GM12878 (cell line): ENCODE data around the gene IFI27L1. TPM values are rescaled to one million over a fixed set of nuclear protein-coding genes. Genes with fewer than 3 reads are reported as not detected.

Experiments
- ATAC-seq: fragments of 200-7000 bp; cut with Tn5 transposase; 3 replicates; pipeline ENCODE4 v1.9.1; 2020; ENCODE audit warnings: mild to moderate bottlenecking, moderate library complexity
- BruUV-seq: library from RNA; stranded (reverse); fragments of 400-500 nt; replicated peaks from 2 replicates; lab custom pipeline; 2021; lab: Mats Ljungman, UMichigan
- CTCF ChIA-PET: fragments of 300-600 bp; sonication (Branson Sonifier 250); formaldehyde crosslinking; extraction: SDS; loops from one replicate; lab custom pipeline; 2021; ENCODE audit warnings: inconsistent platforms; lab: Yijun Ruan, JAX
- POLR2A ChIA-PET: fragments of 350-600 bp; formaldehyde crosslinking; extraction: SDS; loops from one replicate; lab custom pipeline; 2021; ENCODE audit warnings: inconsistent platforms; lab: Charles Lee
- RAD21 ChIA-PET: fragments of 300-600 bp; sonication (Branson Sonifier 250); formaldehyde crosslinking; loops from one replicate; lab custom pipeline; 2023; ENCODE audit warnings: antibody characterized with exemption; ENCODE audit not compliant: unreplicated experiment; lab: Charles Lee
- SMC1A ChIA-PET: fragments of 300-600 bp; sonication (Branson Sonifier 250); formaldehyde crosslinking; loops from one replicate; lab custom pipeline; 2023; ENCODE audit not compliant: unreplicated experiment, uncharacterized antibody; lab: Charles Lee
- DNase-seq: peaks from one replicate; pipeline ENCODE4 v3.0.0-alpha.2; 2011; ENCODE audit warnings: low read depth, low spot score
- FAIRE-seq: peaks from 3 replicates; lab custom pipeline; 2011; peaks lifted over from hg19 to GRCh38; lab: Jason Lieb, UNC
- H2AFZ ChIP-seq: 2 replicates; pipeline ENCODE4 v1.6.0; 2011; ENCODE audit warnings: low read depth, low read length, control low read depth; ENCODE audit not compliant: control insufficient read depth
- H3K27ac ChIP-seq: 2 replicates; pipeline ENCODE4 v1.5.1; 2011; ENCODE audit warnings: control low read depth; ENCODE audit not compliant: control insufficient read depth, insufficient read depth
- H3K27me3 ChIP-seq, 2 experiments: replicated peaks in 1 of 2; 2 replicates each; pipeline versions ENCODE4 v1.6.0 to v1.6.1; 2011; ENCODE audit warnings: low read length in 1 of 2; ENCODE audit not compliant: control insufficient read depth in 2 of 2, insufficient read depth in 2 of 2
- H3K36me3 ChIP-seq, 2 experiments: 2 replicates each; pipeline ENCODE4 v1.5.1; 2011; ENCODE audit warnings: low read length in 1 of 2; ENCODE audit not compliant: control insufficient read depth in 2 of 2, insufficient read depth in 2 of 2
- H3K4me1 ChIP-seq: 2 replicates; pipeline ENCODE4 v1.6.1; 2011; ENCODE audit warnings: mild to moderate bottlenecking, low read length, moderate library complexity, mixed read lengths; ENCODE audit not compliant: control insufficient read depth, insufficient read depth
- H3K4me2 ChIP-seq: 2 replicates; pipeline ENCODE4 v1.6.0; 2011; ENCODE audit warnings: control low read depth; ENCODE audit not compliant: control insufficient read depth, insufficient read depth
- H3K4me3 ChIP-seq: fragments of 200-600 bp; sonication (generic); 2 replicates; pipeline ENCODE4 v1.5.1; 2016
- H3K79me2 ChIP-seq: 2 replicates; pipeline ENCODE4 v1.6.0; 2011; ENCODE audit warnings: low read length; ENCODE audit not compliant: control insufficient read depth, insufficient read depth
- H3K9ac ChIP-seq: 2 replicates; pipeline ENCODE4 v1.8.0; 2011; ENCODE audit warnings: low read length, control low read depth, mixed read lengths; ENCODE audit not compliant: control insufficient read depth, insufficient read depth
- H3K9me3 ChIP-seq: replicated peaks from 3 replicates; pipeline ENCODE4 v1.5.1; 2011; ENCODE audit warnings: mild to moderate bottlenecking, low read length; ENCODE audit not compliant: control insufficient read depth, insufficient read depth
- H4K20me1 ChIP-seq: 2 replicates; pipeline ENCODE4 v1.6.0; 2011; ENCODE audit not compliant: control insufficient read depth, insufficient read depth
- EZH2 ChIP-seq: IDR thresholded peaks from 2 replicates; pipeline ENCODE4 v1.6.1; 2012; ENCODE audit warnings: low read depth, mild to moderate bottlenecking, control low read depth, inconsistent platforms, low read length, borderline replicate concordance; ENCODE audit not compliant: control insufficient read depth
- NRF1 ChIP-seq: conservative IDR thresholded peaks from 2 replicates; pipeline ENCODE4 v1.6.1; 2011; ENCODE audit warnings: mild to moderate bottlenecking, low read depth, low read length, improper control_type of control experiment
- RELA ChIP-seq: fragments of 450-650 bp; IDR thresholded peaks from 2 replicates; pipeline ENCODE4 v1.8.0; 2014; ENCODE audit warnings: borderline replicate concordance; ENCODE audit not compliant: partially characterized antibody
- ZBED1 ChIP-seq: IDR thresholded peaks from 2 replicates; pipeline ENCODE4 v1.6.1; 2016; ENCODE audit warnings: borderline replicate concordance
- whole genome bisulfite sequencing: methylation state at CpG from one replicate; pipeline ENCODE4 v1.1.6; 2016; ENCODE audit warnings: low lambda C conversion rate; ENCODE audit not compliant: insufficient replicate concordance, insufficient coverage; ENCODE audit errors: missing lambda C conversion rate; 5-methylcytosine and 5-hydroxymethylcytosine counted together
- in situ Hi-C: fragments of 300-500 bp; cut with MboI; formaldehyde crosslinking; loops from 9 replicates; pipeline ENCODE4 v1.14.3; 2018; ENCODE audit warnings: mixed read lengths
- intact Hi-C: fragments of 100-400 bp; cut with micrococcal nuclease; formaldehyde crosslinking; loops from one replicate; pipeline ENCODE4 v1.14.2; 2022; ENCODE audit not compliant: unreplicated experiment
- polyA plus RNA-seq, 11 experiments: library from polyadenylated mRNA; depleted of rRNA in 4 of 11; unstranded in 6 of 11; stranded (reverse) in 5 of 11; fragments of >200 nt; fragmentation: Nextera tagmentation in 4 of 11; fragmentation: Illumina TruSeq in 1 of 11; extraction: Ambion mirVana in 4 of 11; extraction: Trizol in 1 of 11; gene quantifications; 1 replicate in 1 of 11; 2 replicates in 10 of 11; pipeline versions ENCODE4 v1.2.1 to v1.2.3, GENCODE V29; 2011 to 2016; ENCODE audit warnings: inconsistent platforms in 2 of 11, missing spikeins in 2 of 11, low read depth in 1 of 11
- total RNA-seq, 4 experiments: library from RNA; depleted of rRNA in 3 of 4; stranded (reverse); fragments of >200 nt in 3 of 4; fragmentation: Illumina TruSeq in 1 of 4; extraction: Trizol in 1 of 4; gene quantifications; 2 replicates each; pipeline versions ENCODE4 v1.2.1 to v1.2.3, GENCODE V29; 2013 to 2021

IFI27L1 gene
- total and polyA plus RNA-seq, 10 of the 15 experiments (the other 5 are each of a cell fraction or from before 2014, with no cell fraction given), result 17.4 to 38.8 (median 27.6) TPM

- in situ Hi-C loops, result loop anchor here (5.0 kb wide), 2 partner anchors 102 to 147 kb away; no protein-coding TSS in a partner anchor
- Histone ChIP-seq H4K20me1 (no peaks in the 10 kb centered on the region), H3K4me3 (no peak overlapping the region), H3K4me1 (no peaks in the 10 kb centered on the region), H3K79me2 (no peaks in the 10 kb centered on the region), H3K4me2 (no peak overlapping the region), H2AFZ (no peak overlapping the region), H3K36me3 (no peaks in the 10 kb centered on the region), H3K9me3 (no peaks in the 10 kb centered on the region), H3K9ac (no peak overlapping the region), H3K27ac (no peak overlapping the region), H3K27me3 (0 out of 4 replicates have a peak, but pooled peaks cover 0 to 5% of the 10 kb centered on the region in 2 experiments)
- ATAC-seq (no peak), FAIRE-seq (no peak), DNase-seq (no peak)
- RAD21 ChIA-PET, result interaction anchor here (0.7 to 5.1 kb wide), 3 partner anchors 95 to 381 kb away, joined by 4 to 82 read pairs (median 15); no protein-coding TSS in a partner anchor
- POLR2A ChIA-PET, result interaction anchor here (1.2 kb wide), 1 partner anchor 9 kb away, joined by 4 read pairs; the partner anchor contains the start of gene OTUB2
- TF ChIP-seq NRF1 (no peak), ZBED1 (no peak), RELA (no peak), EZH2 (no peak)
- no TSS peak for BruUV-seq
- 81% methylated on average over 3 of the region's 3 CpGs for WGBS
- CTCF ChIA-PET, result interaction anchor here (0.8 to 8.5 kb wide), 13 partner anchors 9 to 144 kb away, joined by 3 to 221 read pairs (median 8); partner anchors contain the start of genes DDX24, IFI27L1 and OTUB2
- SMC1A ChIA-PET, result interaction anchor here (0.9 to 4.8 kb wide), 11 partner anchors 14 to 146 kb away, joined by 3 to 73 read pairs (median 3); no protein-coding TSS in a partner anchor
- intact Hi-C loops, result no loop called here
These were observed 46.2 kb upstream of the IFI27L1 start for GRCh38 chr14:94034886-94035285.
